SH-SY5Y (cell line): ENCODE measurements around the gene SERPINH1.

Source experiments
- GATA2 ChIP-seq: IDR thresholded peaks from 2 replicates; pipeline ENCODE4 v1.6.1; 2011; ENCODE audit warnings: mild to moderate bottlenecking, low read depth, low read length
- GATA3 ChIP-seq: IDR thresholded peaks from 2 replicates; pipeline ENCODE4 v1.6.1; 2011; ENCODE audit warnings: low read depth, mild to moderate bottlenecking, low read length, moderate library complexity

- TF ChIP-seq GATA3 (no peak), GATA2 (no peak)
These were observed 42.0 kb downstream of the SERPINH1 start for GRCh38 chr11:75603791-75604736.
